Activated T-cell treated with anti-CD3 and anti-CD28 coated beads for 1 hour (primary cell): Measurements from ENCODE around the gene RXRB.
A peak's percentile ranks its signal among the peaks of the same experiment; 100 is the strongest.
"Not testable (repeated sequence)": the region's sequence is repeated elsewhere in the genome, so short reads cannot be mapped to it uniquely, and the experiment has no call there.

Source experiments
- DNase-seq: peaks from one replicate; pipeline ENCODE4 v3.0.0-alpha.2; 2020; ENCODE audit warnings: low read depth

RXRB gene

DNA sequence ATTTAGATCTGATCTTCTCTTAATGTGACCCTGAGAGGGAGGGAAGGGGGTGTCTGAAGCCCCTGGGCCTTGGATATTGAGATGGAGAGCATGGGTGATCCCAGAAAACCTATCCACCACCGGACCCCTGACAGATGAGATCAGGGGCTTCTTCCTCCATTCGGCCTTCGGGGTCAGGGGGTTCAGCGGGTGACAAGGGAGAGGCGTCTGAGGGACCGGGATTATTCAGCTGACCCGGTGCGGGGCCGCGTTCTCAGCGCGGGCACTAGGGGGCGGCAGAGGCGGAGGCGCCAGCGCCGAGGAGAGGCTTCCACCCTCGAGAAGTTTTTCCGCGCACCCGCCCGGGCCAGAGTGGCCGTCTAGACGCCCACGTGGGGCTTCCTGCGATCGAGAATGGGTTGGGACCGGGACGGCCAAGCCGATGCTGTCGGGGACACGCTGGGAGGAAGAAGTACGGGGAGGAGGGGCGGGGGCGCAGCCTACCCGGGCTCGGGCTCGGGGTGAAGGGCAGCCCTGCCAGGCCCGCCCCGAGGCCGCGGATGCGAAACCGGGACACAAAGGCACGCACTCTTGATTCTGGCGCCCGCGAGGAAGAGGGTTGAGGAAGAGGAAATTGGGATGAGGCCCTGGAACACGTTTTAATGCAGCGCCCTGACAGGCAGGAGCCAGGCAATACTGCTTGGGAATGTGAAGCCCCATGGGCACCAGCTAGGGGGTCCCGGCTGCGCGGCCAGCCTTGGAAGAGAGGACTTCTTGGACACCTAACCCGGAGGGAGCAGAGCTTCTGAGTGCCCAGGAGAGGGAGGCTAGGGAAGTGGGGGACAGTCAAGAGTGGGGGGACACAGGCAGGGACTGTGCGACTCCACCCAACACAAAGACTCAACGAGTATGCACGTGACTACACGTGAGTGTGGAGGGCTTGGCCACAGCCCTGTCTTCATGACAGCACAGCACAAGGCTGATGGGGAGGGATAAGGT, 38.8 kb downstream of the RXRB start:
- DNase-seq, result peak; percentile 80

DNA sequence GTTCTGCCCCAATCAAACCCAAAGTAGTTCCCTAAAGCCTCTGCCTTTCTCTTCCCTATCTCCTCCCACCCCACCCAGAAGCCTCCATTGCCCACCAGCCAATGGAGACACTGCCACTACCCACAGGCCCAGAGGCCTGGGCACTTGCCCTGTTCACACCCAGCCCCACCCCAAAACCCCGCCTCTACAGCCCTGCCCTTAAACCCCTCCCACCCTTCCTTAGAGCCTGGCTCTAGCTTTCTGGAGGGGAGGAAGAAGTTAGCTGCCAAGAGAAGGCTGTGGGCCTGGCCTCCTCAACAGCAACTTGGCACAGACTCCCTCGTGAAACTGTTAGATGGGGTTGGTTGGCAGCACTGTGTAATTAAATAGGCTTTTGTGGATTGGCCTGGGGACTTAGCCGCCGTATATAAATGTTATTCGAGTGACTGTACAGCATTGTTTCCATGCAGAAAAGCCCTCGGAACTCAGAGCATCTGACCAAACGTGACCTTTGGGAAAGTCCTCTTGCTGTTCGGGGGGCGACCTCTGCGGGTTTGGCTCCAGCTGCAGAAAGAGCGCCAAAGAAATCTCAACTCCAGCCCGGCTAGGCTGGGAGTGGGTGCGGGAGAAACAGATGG, 39.6 kb downstream of the RXRB start:
- no peak for DNase-seq

DNA sequence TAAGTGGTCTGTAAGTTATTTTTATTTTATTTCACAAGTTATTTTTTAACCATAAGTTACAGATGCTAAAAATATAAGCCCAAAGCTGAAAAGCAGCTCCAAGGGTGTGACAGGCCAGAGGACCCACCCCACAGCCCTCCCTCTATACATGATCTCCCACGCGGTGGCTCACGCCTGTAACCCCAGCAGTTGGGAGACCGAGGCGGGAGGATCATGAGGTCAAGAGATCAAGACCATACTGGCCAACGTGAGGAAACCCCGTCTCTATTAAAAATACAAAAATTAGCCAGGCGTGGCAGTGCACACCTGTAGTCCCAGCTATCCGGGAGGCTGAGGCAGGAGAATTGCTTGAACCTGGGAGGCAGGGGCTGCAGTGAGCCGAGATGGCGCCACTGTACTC, 40.4 kb downstream of the RXRB start:
- DNase-seq, result no peak

DNA sequence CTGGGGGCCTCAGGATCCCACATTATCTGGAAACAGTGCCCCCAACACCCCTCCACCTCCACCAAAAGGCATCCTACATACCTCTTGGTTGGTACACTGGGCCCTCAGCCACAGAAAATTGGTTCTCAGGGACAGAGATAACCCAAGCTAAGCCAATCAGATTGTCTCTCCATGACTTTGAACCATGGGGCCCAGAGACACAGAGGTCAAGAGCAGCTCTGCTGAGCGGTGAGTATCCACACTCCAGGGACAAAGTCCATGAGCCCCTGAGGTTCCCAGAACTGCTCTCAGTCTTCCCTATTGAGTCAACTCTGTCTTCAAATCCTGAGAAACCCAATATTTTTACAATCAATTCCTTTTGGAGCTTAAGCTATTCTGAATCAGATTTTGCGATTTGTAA, 43.5 kb downstream of the RXRB start:
- no peak for DNase-seq

DNA sequence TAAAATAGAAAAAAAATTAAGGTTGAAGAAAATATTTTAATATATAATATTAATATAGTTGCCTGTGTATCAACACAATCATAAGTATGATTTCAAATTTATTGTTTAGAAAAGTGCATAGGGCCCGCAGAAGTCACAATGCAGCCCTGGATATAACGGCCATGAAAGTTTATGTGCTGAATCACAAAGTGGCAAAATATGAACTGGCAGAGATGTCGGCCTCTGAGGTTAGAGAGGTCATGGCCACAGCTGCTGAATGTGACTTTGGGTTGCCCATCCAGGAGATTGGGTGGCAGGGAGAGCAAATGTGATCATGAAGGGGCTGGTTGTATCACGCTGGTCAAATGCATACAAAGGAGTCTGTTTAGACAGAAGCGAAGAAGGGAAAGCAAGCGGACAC, 43.9 kb downstream of the RXRB start:
- DNase-seq, result no peak

DNA sequence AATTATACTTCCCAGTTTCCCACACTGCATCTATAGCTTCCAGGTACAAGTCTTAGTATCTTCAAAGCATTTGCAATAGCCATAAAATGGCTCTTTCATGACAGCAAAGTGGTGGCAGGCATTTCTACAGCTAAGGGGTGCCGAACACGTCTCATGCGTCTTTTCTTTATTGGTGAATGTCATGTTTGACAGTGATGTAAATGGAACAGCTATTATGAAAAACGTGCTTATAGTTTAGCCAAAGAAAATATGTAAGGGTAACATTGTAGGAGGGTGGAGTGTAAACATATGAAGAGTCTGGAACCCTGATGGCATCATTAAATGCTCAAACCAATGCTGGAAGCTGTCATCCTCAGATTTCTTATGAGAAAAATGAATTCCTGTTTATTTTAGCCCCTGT, 46.1 kb downstream of the RXRB start:
- DNase-seq, result no peak

DNA sequence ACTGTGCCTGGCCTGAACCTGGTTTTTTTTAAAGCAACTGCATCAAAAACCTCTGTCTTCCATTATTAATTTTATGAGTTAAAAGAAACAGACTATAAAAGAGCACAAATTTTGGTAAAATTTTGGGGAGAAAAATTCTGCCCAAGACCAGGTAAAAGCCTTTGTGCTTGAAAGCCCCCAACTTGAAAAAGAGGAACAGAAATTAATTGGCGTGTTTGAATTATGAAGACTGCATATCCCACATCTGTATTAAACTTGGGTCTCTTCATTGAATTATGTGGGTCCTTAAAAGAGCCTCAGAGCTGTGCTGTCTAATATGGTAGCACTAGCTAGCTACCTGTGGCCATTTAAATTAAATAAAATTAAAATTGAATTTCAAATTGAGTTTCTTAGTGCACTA, 49.4 kb downstream of the RXRB start:
- no peak for DNase-seq

DNA sequence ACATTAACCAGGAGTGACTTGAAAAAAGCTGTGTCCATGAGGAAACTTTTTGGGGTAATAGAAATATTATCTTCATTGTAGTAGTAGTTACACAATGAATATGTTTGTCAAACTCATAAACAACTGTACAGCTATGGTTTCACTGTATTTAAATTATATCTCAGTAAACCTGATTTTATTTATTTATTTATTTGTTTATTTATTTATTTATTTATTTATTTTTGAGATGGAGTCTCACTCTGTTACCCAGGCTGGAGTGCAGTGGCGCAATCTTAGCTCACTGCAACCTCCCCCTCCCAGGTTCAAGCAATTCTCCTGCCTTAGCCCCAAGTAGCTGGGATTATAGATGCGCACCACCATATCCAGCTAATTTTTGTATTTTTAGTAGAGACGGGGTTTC, 49.9 kb downstream of the RXRB start:
- DNase-seq, result not testable (repeated sequence)

DNA sequence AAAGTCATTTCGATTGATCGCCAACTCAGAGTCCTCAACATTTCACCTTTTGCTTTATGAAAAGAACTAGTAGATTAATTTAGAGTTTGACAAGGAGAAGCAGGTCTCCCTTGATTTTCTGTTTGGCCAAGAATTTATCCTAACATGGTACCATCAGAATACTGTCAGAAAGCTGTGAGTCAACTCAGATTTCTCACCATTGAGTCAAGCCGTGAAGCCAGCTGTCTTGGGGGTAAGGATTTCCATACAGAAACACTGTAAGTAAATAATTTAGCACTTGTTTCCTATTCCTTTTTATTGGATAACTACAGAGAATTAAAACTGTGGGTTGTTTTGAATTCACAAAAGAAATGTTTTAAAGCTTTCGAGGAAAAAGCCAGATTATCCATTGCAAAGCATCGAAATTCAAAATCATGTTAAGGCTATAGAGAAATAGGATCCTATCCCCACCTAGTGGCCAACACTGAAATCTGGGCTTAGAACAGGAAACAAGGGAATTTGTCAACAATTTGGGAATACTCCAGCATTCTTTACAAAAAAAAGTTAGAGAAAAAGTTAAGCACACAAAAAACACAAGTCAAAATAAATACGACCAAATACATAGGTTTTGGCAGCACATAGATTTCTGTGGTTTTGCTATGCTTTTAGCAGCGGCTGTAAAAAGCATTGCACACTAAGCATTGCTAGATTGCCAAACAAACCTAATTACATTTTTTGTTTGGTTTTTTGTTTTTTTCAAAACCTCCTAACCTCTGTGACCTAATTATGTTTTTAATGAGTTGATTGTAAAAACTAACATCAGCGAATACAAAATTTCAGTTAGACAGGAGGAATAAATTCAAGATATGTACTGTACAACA, 52.4 kb downstream of the RXRB start:
- no peak for DNase-seq

DNA sequence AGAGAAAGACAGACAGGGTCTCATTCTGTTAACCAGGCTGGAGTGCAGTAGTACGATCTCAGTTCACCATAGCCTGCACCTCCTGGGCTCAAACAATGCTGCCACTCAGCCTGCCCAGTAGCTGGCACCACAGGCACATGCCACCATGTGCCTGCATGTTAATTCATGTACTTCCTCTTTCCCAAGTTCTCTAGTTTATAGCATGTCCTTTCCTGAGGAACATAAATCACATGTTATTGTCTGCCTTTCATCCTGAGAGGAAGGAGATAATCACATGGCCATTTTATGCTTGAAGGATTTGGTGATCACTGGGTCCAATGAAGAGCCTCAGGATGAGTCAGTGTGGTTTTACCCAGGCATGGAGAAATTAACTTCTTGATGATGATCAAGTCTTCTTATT, 56.1 kb downstream of the RXRB start:
- no peak for DNase-seq
